Keratinocyte (primary cell): ENCODE data around the gene SMPD3. TPM values are rescaled to one million over a fixed set of nuclear protein-coding genes. Genes with fewer than 3 reads are reported as not detected.

Experiments
- DNase-seq: peaks from one replicate; pipeline ENCODE4 v3.0.0-alpha.2; 2011; ENCODE audit warnings: low read depth, missing footprints, low spot score
- FAIRE-seq: peaks from 2 replicates; lab custom pipeline; 2011; peaks lifted over from hg19 to GRCh38; lab: Jason Lieb, UNC
- H2AFZ ChIP-seq: 2 replicates; pipeline ENCODE4 v1.6.0; 2012; ENCODE audit warnings: low read length, control low read depth, inconsistent platforms; ENCODE audit not compliant: control insufficient read depth
- H3K27ac ChIP-seq: 2 replicates; pipeline ENCODE4 v1.5.1; 2011; ENCODE audit warnings: low read length; ENCODE audit not compliant: control insufficient read depth, insufficient read depth
- H3K27me3 ChIP-seq: 3 replicates; pipeline ENCODE4 v1.6.0; 2011; ENCODE audit warnings: low read length; ENCODE audit not compliant: control insufficient read depth, insufficient read depth; ENCODE audit errors: extremely low read depth
- H3K36me3 ChIP-seq, 2 experiments: 2 replicates in 1 of 2; 3 replicates in 1 of 2; pipeline ENCODE4 v1.5.1; 2011; ENCODE audit warnings: low read length in 2 of 2, mild to moderate bottlenecking in 1 of 2; ENCODE audit not compliant: control insufficient read depth in 2 of 2, insufficient read depth in 2 of 2; ENCODE audit errors: extremely low read depth in 1 of 2
- H3K4me1 ChIP-seq: 3 replicates; pipeline ENCODE4 v1.5.1; 2011; ENCODE audit warnings: low read length; ENCODE audit not compliant: control insufficient read depth, insufficient read depth; ENCODE audit errors: extremely low read depth
- H3K4me2 ChIP-seq: 3 replicates; pipeline ENCODE4 v1.6.0; 2011; ENCODE audit warnings: low read depth, low read length; ENCODE audit not compliant: control insufficient read depth, insufficient read depth; ENCODE audit errors: extremely low read depth
- H3K4me3 ChIP-seq, 3 experiments: fragments of 200-600 bp in 1 of 3; sonication (generic) in 1 of 3; 2 replicates in 2 of 3; 3 replicates in 1 of 3; pipeline ENCODE4 v1.5.1; 2011 to 2016; ENCODE audit warnings: low read length in 3 of 3, mild to moderate bottlenecking in 3 of 3, control low read depth in 2 of 3, inconsistent platforms in 1 of 3, low read depth in 1 of 3, mixed read lengths in 1 of 3, mixed run types in 1 of 3, moderate library complexity in 1 of 3; ENCODE audit not compliant: control insufficient read depth in 2 of 3, insufficient read depth in 2 of 3; ENCODE audit errors: extremely low read depth in 1 of 3
- H3K79me2 ChIP-seq: 2 replicates; pipeline ENCODE4 v1.6.0; 2012; ENCODE audit warnings: low read length; ENCODE audit not compliant: control insufficient read depth, insufficient read depth
- H3K9ac ChIP-seq: 3 replicates; pipeline ENCODE4 v1.6.0; 2011; ENCODE audit warnings: low read length; ENCODE audit not compliant: control insufficient read depth, insufficient read depth; ENCODE audit errors: extremely low read depth
- H3K9me1 ChIP-seq: 3 replicates; pipeline ENCODE4 v1.6.0; 2011; ENCODE audit warnings: low read length; ENCODE audit not compliant: control insufficient read depth, insufficient read depth; ENCODE audit errors: extremely low read depth
- H3K9me3 ChIP-seq: 2 replicates; pipeline ENCODE4 v1.5.1; 2012; ENCODE audit warnings: low read depth, low read length; ENCODE audit not compliant: control insufficient read depth
- H4K20me1 ChIP-seq: 3 replicates; pipeline ENCODE4 v1.6.0; 2011; ENCODE audit warnings: low read length; ENCODE audit not compliant: control insufficient read depth, insufficient read depth; ENCODE audit errors: extremely low read depth
- CTCF ChIP-seq, 3 experiments: IDR thresholded peaks in 1 of 3; conservative IDR thresholded peaks in 1 of 3; optimal IDR thresholded peaks in 1 of 3; 2 replicates in 2 of 3; 3 replicates in 1 of 3; pipeline versions ENCODE3 to v1.5.1; 2011; ENCODE audit warnings: low read length in 3 of 3, mild to moderate bottlenecking in 3 of 3, moderate library complexity in 2 of 3, control low read depth in 1 of 3, inconsistent platforms in 1 of 3; ENCODE audit not compliant: insufficient read depth in 2 of 3; ENCODE audit errors: extremely low read depth in 1 of 3
- EZH2 ChIP-seq: IDR thresholded peaks from one replicate; pipeline ENCODE4 v1.6.1; 2012; ENCODE audit warnings: inconsistent platforms, mild to moderate bottlenecking, low read length, moderate library complexity
- dilution Hi-C: fragments of 300-500 bp; cut with MboI; formaldehyde crosslinking; loops from one replicate; pipeline ENCODE4 v1.7.0; 2020; ENCODE audit warnings: low sequenced_read_pairs; ENCODE audit not compliant: extremely low pct_ligation_motif_present
- polyA plus RNA-seq, 5 experiments: library from polyadenylated mRNA; depleted of rRNA in 3 of 5; stranded (reverse) in 3 of 5; stranded (forward) in 1 of 5; unstranded in 1 of 5; fragments of >200 nt; gene quantifications; 1 replicate in 1 of 5; 2 replicates in 3 of 5; 3 replicates in 1 of 5; pipeline versions ENCODE4 v1.2.1 to v1.2.3, GENCODE V29; 2011 to 2012; ENCODE audit warnings: missing spikeins in 2 of 5, low read depth in 1 of 5, low replicate concordance in 1 of 5

SMPD3 gene
- polyA plus RNA-seq, 1 donor (not counting 4 experiments of a cell fraction or from before 2014, with no cell fraction given), result 0.34 TPM

GRCh38 chr16:68475071-68475470, 26.8 kb upstream of the SMPD3 start:
- Histone ChIP-seq H3K4me2 (peak overlapping the region; percentile 47), H3K4me1 (peaks cover 12% of the 10 kb centered on the region), H3K27me3 (no peaks in the 10 kb centered on the region), H3K27ac (no peak overlapping the region), H3K9ac (no peak overlapping the region), H3K79me2 (no peaks in the 10 kb centered on the region), H3K9me3 (no peaks in the 10 kb centered on the region), H3K36me3 (no peaks in the 10 kb centered on the region), H3K9me1 (no peaks in the 10 kb centered on the region), H3K4me3 (no peak overlapping the region), H2AFZ (no peak overlapping the region), H4K20me1 (no peaks in the 10 kb centered on the region)
- FAIRE-seq (peak; percentile 73), DNase-seq (peak; percentile 78)
- dilution Hi-C loops, result no loop called here
- no peak for TF ChIP-seq CTCF (optimal IDR thresholded peaks at IDR 0.05 in 1 of 3, IDR thresholded peaks at IDR 0.05 in 1 of 3, conservative IDR thresholded peaks at IDR 0.05 in 1 of 3; ENCODE audit: extremely low read depth in 1 of 3, insufficient read depth in 2 of 3, low read length in 3 of 3)
- TF ChIP-seq EZH2, result no peak

- peaks cover 12% of the 10 kb centered on the region for H3K4me1 ChIP-seq
- FAIRE-seq (no peak), DNase-seq (no peak)
- no peak overlapping the region for H3K27ac ChIP-seq
- no peak overlapping the region for H3K4me2 ChIP-seq
- TF ChIP-seq EZH2 (no peak), CTCF (optimal IDR thresholded peaks at IDR 0.05 in 1 of 3, IDR thresholded peaks at IDR 0.05 in 1 of 3, conservative IDR thresholded peaks at IDR 0.05 in 1 of 3; ENCODE audit: extremely low read depth in 1 of 3, insufficient read depth in 2 of 3, low read length in 3 of 3) (no peak)
- dilution Hi-C loops, result no loop called here
- no peaks in the 10 kb centered on the region for H4K20me1 ChIP-seq
- no peak overlapping the region for H2AFZ ChIP-seq
- no peaks in the 10 kb centered on the region for H3K9me3 ChIP-seq
- H3K9me1 ChIP-seq, result no peaks in the 10 kb centered on the region
- no peak overlapping the region for H3K4me3 ChIP-seq
- no peak overlapping the region for H3K9ac ChIP-seq
- H3K27me3 ChIP-seq, result no peaks in the 10 kb centered on the region
- no peaks in the 10 kb centered on the region for H3K79me2 ChIP-seq
- H3K36me3 ChIP-seq, result no peaks in the 10 kb centered on the region
Measured at GRCh38 chr16:68473358-68474070, 25.2 kb upstream of the SMPD3 start.
